Peyer's patch (tissue), 4 donors: ENCODE results near the gene IKBKE.

Source experiments
- CTCF ChIP-seq, 6 experiments: fragments of 450-650 bp in 4 of 6; fragments of 200-600 bp in 2 of 6; sonication (generic) in 1 of 6; IDR thresholded peaks; one replicate each; pipeline ENCODE4 v1.5.1; 2017 to 2019; ENCODE audit warnings: antibody characterized with exemption in 6 of 6, mild to moderate bottlenecking in 3 of 6, moderate library complexity in 1 of 6
- POLR2A ChIP-seq, 2 donors: fragments of 450-650 bp; IDR thresholded peaks; one replicate each; pipeline ENCODE4 v1.5.1; 2017; ENCODE audit warnings: antibody characterized with exemption in 2 of 2, mild to moderate bottlenecking in 2 of 2, moderate library complexity in 2 of 2

- no peak for TF ChIP-seq CTCF (IDR thresholded peaks at IDR 0.05)
- no peak for TF ChIP-seq POLR2A (IDR thresholded peaks at IDR 0.05)
Observed at GRCh38 chr1:206526064-206526911, 56.0 kb downstream of the IKBKE start.
